NCI-H2171 treated with DMSO at 0.1 percent for 48 hours (cell line): ENCODE measurements around the gene ANKRD13B.

ENCODE experiments used
- DNase-seq: peaks from one replicate; lab custom pipeline; 2025; lab: John Stamatoyannopoulos, UW

ANKRD13B gene

DNA sequence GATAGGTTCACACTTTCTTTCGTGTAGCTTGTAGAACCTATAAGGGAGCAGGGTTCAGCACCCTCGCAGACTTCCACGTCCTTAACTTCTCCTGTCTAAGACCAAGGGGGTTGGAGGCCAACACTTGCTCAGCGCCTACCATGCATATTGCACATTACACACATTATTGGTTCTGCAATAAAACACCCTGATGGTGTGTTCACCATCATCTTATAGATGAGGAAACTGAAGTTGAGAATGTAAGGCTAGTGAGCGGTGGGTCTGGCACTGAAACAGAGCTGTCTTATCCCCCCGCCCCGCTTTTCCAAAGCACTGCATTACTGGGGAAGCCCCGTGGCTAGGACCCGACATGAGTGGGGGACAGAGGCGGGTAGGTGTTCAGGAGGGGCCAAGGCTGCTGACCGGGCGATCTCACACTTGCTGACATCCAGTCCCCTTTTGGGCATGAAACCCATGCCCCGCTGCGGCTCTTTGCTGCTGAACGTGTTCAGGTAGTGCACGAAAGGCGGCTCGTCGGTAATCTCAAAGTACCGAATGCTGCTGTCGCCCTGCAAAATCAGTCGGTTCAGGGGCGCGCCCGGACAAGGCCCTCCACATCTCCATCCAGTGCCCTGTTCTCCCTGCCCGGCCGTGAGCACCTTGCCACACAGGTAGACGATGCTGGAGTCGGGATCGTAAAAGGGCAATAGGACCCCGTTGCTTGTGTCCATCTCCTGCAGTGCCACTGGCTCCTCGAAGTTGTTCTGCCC, 23.5 kb downstream of the ANKRD13B start:
- no peak for DNase-seq

GRCh38 chr17:29617125-29617480, 24.2 kb downstream of the ANKRD13B start:
- DNase-seq, result peak; percentile 88

- DNase-seq, result peak; percentile 81
Observed at GRCh38 chr17:29617481-29618271, 24.7 kb downstream of the ANKRD13B start.

- DNase-seq, result no peak
Observed at GRCh38 chr17:29618272-29619065, 25.5 kb downstream of the ANKRD13B start.

- DNase-seq, result peak; percentile 37
Observed at GRCh38 chr17:29619251-29619650, 26.3 kb downstream of the ANKRD13B start.

DNA sequence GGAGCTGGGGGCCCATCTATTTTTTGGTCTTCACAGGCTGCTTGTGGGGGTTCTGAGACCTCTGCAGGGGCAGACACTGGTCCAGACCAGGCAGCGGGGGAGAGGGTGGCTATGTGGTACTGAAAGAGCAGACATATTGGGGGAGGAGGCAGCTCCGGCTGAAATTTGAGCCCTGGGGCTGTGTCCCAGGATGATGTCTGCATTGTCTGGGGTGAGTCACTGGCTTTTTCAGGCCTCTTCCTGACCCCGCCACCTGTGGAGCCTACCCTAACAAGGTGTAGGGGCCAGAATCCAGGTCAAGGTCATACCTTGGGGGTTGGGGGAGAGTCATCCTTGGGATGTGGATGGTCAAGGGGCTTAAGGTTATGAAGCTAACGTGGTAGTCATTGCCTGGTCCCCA, 27.3 kb downstream of the ANKRD13B start:
- no peak for DNase-seq

- no peak for DNase-seq
Observed at GRCh38 chr17:29620779-29621500, 28.0 kb downstream of the ANKRD13B start.

- no peak for DNase-seq
Observed at GRCh38 chr17:29621751-29622194, 28.8 kb downstream of the ANKRD13B start.

DNA sequence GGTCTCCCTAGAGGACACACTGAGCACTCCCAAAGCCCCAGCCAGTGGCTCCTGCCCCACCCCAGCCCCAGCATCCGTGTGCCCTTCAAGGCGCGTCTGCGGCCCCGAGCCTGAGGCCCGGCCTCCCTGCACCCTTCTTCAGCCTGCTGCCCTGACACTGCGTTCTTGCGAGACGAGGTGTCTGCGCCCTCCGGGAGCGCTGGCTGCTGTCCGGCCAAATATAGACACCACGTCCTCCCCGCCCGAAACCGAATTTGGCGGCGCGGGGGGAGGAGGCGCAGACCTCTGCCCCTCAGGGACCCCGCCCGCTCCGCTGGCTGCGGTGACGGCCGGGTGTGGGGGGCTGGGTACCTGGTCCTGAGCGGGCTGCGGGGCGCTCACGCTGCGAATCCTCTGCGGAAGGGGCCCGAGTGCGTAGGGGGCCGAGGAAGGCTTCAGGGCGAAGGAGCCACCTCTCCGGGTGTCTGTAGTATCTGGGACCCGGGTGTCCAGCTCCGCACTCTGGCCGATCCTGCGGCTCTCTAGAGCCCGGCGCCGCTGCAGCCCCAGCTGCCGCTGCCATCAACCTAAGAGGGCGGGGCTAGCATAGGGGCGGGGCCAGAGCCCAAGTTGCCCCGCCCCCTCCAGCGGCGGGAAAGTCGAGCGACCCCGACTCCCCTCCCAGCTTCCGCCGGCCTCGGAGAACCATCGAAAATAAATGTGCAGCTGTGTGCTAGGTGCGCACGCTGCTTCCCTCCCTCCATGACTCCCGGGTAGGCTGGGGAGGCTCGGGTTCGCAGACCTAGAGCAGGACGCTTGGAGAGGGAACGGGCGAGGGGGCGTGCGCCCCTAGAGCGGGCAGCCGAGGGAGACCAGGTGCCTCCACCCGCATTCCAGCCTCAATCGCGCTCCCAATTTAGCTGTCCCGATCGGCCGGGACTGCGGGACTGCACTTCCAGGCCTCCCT, 29.7 kb downstream of the ANKRD13B start, which contains the start of gene CORO6:
Gene CORO6, minus strand, starts transcription at position 576 of the 946 bp plus-strand sequence. CDS start 1,491 bp downstream, outside the sequence.
- peak; percentile 15 for DNase-seq

GRCh38 chr17:29623283-29623647, 30.3 kb downstream of the ANKRD13B start:
- no peak for DNase-seq

DNA sequence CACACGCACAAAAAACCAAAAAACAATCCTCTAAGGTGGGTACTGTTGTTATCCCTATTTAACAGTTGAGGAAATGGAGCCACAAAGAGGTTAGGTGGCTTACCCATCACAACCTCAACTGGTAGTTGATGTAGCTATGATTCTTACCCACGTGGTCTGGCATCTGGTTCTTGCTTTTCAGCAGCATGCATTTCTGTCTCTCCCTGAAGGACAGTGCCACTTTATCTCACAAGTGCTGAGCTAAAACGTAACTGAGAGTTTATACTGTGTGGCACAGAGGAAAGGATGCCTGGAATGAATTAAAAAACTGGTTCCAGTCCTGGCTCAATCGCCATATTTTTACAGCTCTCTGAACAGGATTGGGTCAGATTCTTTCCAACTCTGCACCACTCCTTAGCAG, 31.7 kb downstream of the ANKRD13B start:
- DNase-seq, result no peak

- no peak for DNase-seq
Observed at GRCh38 chr17:29625037-29625750, 32.3 kb downstream of the ANKRD13B start.

DNA sequence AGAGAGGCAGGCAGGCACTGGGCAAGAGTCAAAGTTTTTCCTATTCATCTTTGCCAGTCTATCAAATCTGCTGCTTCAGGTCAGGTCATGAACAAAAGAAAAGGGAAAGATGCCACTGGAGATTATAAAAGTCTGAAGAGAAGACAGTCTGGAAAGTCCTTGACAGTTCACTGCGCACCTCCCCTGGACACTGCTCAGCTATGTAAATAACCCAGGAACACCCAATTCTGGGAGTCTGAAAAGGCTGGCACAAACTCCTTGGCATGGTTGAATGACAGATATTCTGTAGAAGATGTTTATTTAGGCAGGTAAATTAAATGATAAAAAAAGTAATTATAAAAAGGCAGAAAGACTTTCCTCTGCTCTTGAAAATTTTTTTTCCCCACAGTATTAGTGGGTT, 35.0 kb downstream of the ANKRD13B start:
- DNase-seq, result no peak

- no peak for DNase-seq
Observed at GRCh38 chr17:29628644-29629043, 35.7 kb downstream of the ANKRD13B start.

- no peak for DNase-seq
Observed at GRCh38 chr17:29629839-29630238, 36.9 kb downstream of the ANKRD13B start.

- DNase-seq, result no peak
Observed at GRCh38 chr17:29630630-29631193, 37.8 kb downstream of the ANKRD13B start.

GRCh38 chr17:29633886-29634285, 41.0 kb downstream of the ANKRD13B start:
- DNase-seq, result no peak

GRCh38 chr17:29640413-29640812, 47.5 kb downstream of the ANKRD13B start:
- DNase-seq, result peak; percentile 50

DNA sequence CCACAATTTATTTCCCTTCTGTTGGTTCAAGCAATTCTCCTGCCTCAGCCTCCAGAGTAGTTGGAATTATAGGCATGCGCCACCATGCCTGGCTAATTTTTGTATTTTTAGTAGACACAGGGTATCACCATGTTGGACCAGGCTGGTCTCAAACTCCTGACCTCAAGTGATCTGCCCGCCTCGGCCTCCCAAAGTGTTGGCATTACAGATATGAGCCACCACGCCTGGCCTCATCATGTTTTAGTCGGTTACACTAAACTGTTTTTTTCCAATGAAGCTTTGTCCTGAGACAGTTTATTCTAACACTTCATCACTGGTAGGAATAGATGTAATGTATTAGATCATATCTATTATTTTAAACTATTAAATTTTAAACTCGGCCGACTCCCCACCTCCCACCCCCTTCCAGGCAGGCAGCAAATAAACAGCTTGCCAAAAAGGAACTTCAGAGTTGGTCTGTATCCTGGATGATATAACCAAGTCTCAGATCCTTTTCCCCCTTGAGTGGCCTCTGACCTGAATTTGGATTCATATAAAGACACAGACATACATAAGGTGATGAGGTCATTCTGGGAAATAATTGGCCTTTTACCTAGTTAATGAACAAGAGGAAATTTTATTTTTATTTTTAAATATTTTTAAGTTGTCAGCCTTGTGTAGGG, 48.2 kb downstream of the ANKRD13B start:
- DNase-seq, result no peak
